GM12864 (cell line): ENCODE results near the gene MSN.
"Not testable (repeated sequence)": the region's sequence is repeated elsewhere in the genome, so short reads cannot be mapped to it uniquely, and the experiment has no call there.

Experiments
- DNase-seq: peaks from one replicate; pipeline ENCODE4 v3.0.0-alpha.2; 2011; ENCODE audit warnings: low read depth
- H3K4me3 ChIP-seq: 2 replicates; pipeline ENCODE4 v1.5.1; 2011; ENCODE audit warnings: mild to moderate bottlenecking, low read depth, low read length, control low read depth
- CTCF ChIP-seq: IDR thresholded peaks from 2 replicates; pipeline ENCODE4 v1.5.1; 2011; ENCODE audit warnings: low read depth, mild to moderate bottlenecking, moderate library complexity, low read length, control low read depth, inconsistent platforms; ENCODE audit errors: missing control alignments

Gene MSN

GRCh38 chrX:65637335-65637734 is 30.1 kb upstream of the MSN start:
- no peak for DNase-seq
- TF ChIP-seq CTCF, result no peak
- H3K4me3 ChIP-seq, result no peak overlapping the region

GRCh38 chrX:65642914-65643491 is 24.5 kb upstream of the MSN start:
- DNase-seq, result no peak
- no peak for TF ChIP-seq CTCF
- H3K4me3 ChIP-seq, result no peak overlapping the region

- DNase-seq, result no peak
- TF ChIP-seq CTCF, result no peak
- no peak overlapping the region for H3K4me3 ChIP-seq
Measured at GRCh38 chrX:65643531-65644052, 23.9 kb upstream of the MSN start.

GRCh38 chrX:65644621-65645289 is 22.7 kb upstream of the MSN start:
- no peak overlapping the region for H3K4me3 ChIP-seq
- no peak for DNase-seq
- no peak for TF ChIP-seq CTCF

GRCh38 chrX:65647801-65648200 is 19.7 kb upstream of the MSN start:
- DNase-seq, result no peak

GRCh38 chrX:65652098-65652497 is 15.4 kb upstream of the MSN start:
- H3K4me3 ChIP-seq, result no peak overlapping the region
- DNase-seq, result no peak
- TF ChIP-seq CTCF, result no peak

More at GRCh38 chrX:65647801-65648200, 19.7 kb upstream of the MSN start:
- no peak for TF ChIP-seq CTCF
- no peak overlapping the region for H3K4me3 ChIP-seq

- not testable (repeated sequence) for H3K4me3 ChIP-seq, DNase-seq
Measured at GRCh38 chrX:65657009-65657441, 10.4 kb upstream of the MSN start.
